Osteoblast (primary cell): ENCODE measurements around the gene BDKRB2. TPM values are rescaled to one million over a fixed set of nuclear protein-coding genes. Genes with fewer than 3 reads are reported as not detected.

Experiments
- DNase-seq: peaks from one replicate; pipeline ENCODE4 v3.0.0; 2011; ENCODE audit warnings: low spot score, mixed read lengths; ENCODE audit not compliant: insufficient read length; ENCODE audit errors: missing footprints
- H2AFZ ChIP-seq: 2 replicates; pipeline ENCODE4 v1.6.0; 2011; ENCODE audit warnings: mild to moderate bottlenecking, low read length
- H3K27ac ChIP-seq: 2 replicates; pipeline ENCODE4 v1.5.1; 2011; ENCODE audit warnings: mild to moderate bottlenecking, low read depth, low read length, moderate library complexity
- H3K27me3 ChIP-seq: 2 replicates; pipeline ENCODE4 v1.6.0; 2012; ENCODE audit warnings: mild to moderate bottlenecking, control low read depth, inconsistent platforms, low read length, moderate library complexity; ENCODE audit not compliant: insufficient read depth
- H3K36me3 ChIP-seq: 2 replicates; pipeline ENCODE4 v1.5.1; 2011; ENCODE audit warnings: mild to moderate bottlenecking, low read length, control low read depth, moderate library complexity; ENCODE audit not compliant: insufficient read depth
- H3K4me1 ChIP-seq: 2 replicates; pipeline ENCODE4 v1.5.1; 2011; ENCODE audit warnings: mild to moderate bottlenecking, low read length, control low read depth, moderate library complexity; ENCODE audit not compliant: insufficient read depth
- H3K4me2 ChIP-seq: 2 replicates; pipeline ENCODE4 v1.6.0; 2011; ENCODE audit warnings: mild to moderate bottlenecking, low read length; ENCODE audit not compliant: insufficient read depth
- H3K4me3 ChIP-seq: fragments of 200-600 bp; sonication (generic); 3 replicates; pipeline ENCODE4 v1.5.1; 2012; ENCODE audit warnings: mild to moderate bottlenecking, low read length, inconsistent platforms; ENCODE audit not compliant: insufficient read depth
- H3K79me2 ChIP-seq: 2 replicates; pipeline ENCODE4 v1.6.0; 2012; ENCODE audit warnings: mild to moderate bottlenecking, low read length, control low read depth, inconsistent platforms; ENCODE audit not compliant: insufficient read depth
- H3K9me3 ChIP-seq: 2 replicates; pipeline ENCODE4 v1.5.1; 2011; ENCODE audit warnings: low read depth, low read length, control low read depth
- H4K20me1 ChIP-seq: 2 replicates; pipeline ENCODE4 v1.6.0; 2012; ENCODE audit warnings: mild to moderate bottlenecking, low read length, control low read depth; ENCODE audit not compliant: insufficient read depth
- CTCF ChIP-seq: IDR thresholded peaks from 2 replicates; pipeline ENCODE4 v1.5.1; 2011; ENCODE audit warnings: mild to moderate bottlenecking, low read depth, low read length, moderate library complexity; ENCODE audit errors: extremely low read depth
- total RNA-seq: library from RNA; depleted of rRNA; stranded (reverse); fragments of >200 nt; gene quantifications from 2 replicates; pipeline ENCODE4 v1.2.3, GENCODE V29; 2012

The BDKRB2 gene
- total RNA-seq, 1 donor: 7.6 TPM

- Histone ChIP-seq H3K9me3 (no peaks in the 10 kb centered on the region), H3K36me3 (no peaks in the 10 kb centered on the region), H3K79me2 (no peaks in the 10 kb centered on the region), H4K20me1 (peaks cover 2% of the 10 kb centered on the region), H3K4me1 (peaks cover 5% of the 10 kb centered on the region), H3K27ac (no peak overlapping the region), H3K4me3 (no peak overlapping the region), H3K27me3 (no peaks in the 10 kb centered on the region), H3K4me2 (no peak overlapping the region), H2AFZ (no peak overlapping the region)
- DNase-seq: no peak
- no peak for TF ChIP-seq CTCF
Observed at GRCh38 chr14:96232506-96232905, 27.9 kb downstream of the BDKRB2 start.

GRCh38 chr14:96233661-96234060 is 29.0 kb downstream of the BDKRB2 start:
- Histone ChIP-seq H3K4me1 (peaks cover 5% of the 10 kb centered on the region), H3K79me2 (no peaks in the 10 kb centered on the region), H4K20me1 (no peaks in the 10 kb centered on the region), H3K36me3 (peaks cover 8% of the 10 kb centered on the region), H3K4me2 (no peak overlapping the region), H3K27ac (no peak overlapping the region), H3K27me3 (no peaks in the 10 kb centered on the region), H3K9me3 (no peaks in the 10 kb centered on the region), H3K4me3 (no peak overlapping the region), H2AFZ (no peak overlapping the region)
- no peak for DNase-seq
- TF ChIP-seq CTCF: no peak

GRCh38 chr14:96235426-96235825 is 30.8 kb downstream of the BDKRB2 start:
- Histone ChIP-seq H3K4me3 (no peak overlapping the region), H3K4me2 (no peak overlapping the region), H3K27ac (no peak overlapping the region), H4K20me1 (peaks cover 3% of the 10 kb centered on the region), H3K36me3 (peaks cover 22% of the 10 kb centered on the region), H3K27me3 (no peaks in the 10 kb centered on the region), H3K9me3 (no peaks in the 10 kb centered on the region), H2AFZ (no peak overlapping the region), H3K79me2 (no peaks in the 10 kb centered on the region), H3K4me1 (peaks cover 5% of the 10 kb centered on the region)
- no peak for TF ChIP-seq CTCF
- no peak for DNase-seq

GRCh38 chr14:96237641-96238040 is 33.0 kb downstream of the BDKRB2 start:
- Histone ChIP-seq H3K79me2 (no peaks in the 10 kb centered on the region), H4K20me1 (peaks cover 3% of the 10 kb centered on the region), H3K9me3 (no peaks in the 10 kb centered on the region), H2AFZ (no peak overlapping the region), H3K36me3 (peaks cover 42% of the 10 kb centered on the region), H3K4me1 (peaks cover 5% of the 10 kb centered on the region), H3K27ac (no peak overlapping the region), H3K4me2 (no peak overlapping the region), H3K27me3 (no peaks in the 10 kb centered on the region), H3K4me3 (no peak overlapping the region)
- DNase-seq: no peak
- no peak for TF ChIP-seq CTCF
